ENCODE measurements around the gene RBMXL3. TPM values are rescaled to one million over a fixed set of nuclear protein-coding genes. Genes with fewer than 3 reads are reported as not detected.

Gene RBMXL3
- polyA plus RNA-seq (2013, experiment 1 of 2): not detected
- polyA plus RNA-seq (2013, experiment 2 of 2): not detected

DNA sequence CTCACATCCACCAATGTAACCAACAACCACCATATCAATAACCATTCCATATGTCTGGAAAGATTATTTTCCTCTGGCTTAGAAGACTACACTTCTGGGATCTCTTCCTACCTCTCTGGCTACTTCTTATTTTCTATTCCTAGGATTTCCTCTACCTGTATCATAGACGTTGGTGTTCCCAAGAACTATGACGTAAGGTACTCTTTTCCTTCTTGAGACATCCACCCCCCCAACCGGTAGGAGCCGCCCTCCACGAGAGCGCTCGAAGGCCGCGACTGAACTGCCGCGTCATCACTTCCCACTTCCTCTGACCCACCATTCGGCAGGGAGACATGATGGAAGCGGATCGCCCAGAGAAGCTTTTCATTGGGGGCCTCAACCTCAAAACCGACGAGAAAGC, at the start of gene RBMXL3:
RBMXL3 (plus strand) TSS at position 301 of the 400 bp plus-strand sequence; CDS start at position 333, 32 bp downstream.
- Histone ChIP-seq H3K4me3 (ENCODE audit: extremely low read depth, insufficient read depth, low read length, poor library complexity, severe bottlenecking) (no peak within 1 kb of the TSS), H3K9me3 (ENCODE audit: control insufficient read depth, low read length) (no peaks in the 10 kb centered on the region), H3K27ac (ENCODE audit: low read depth, low read length, severe bottlenecking) (no peak within 1 kb of the TSS), H3K4me1 (ENCODE audit: control insufficient read depth, insufficient read depth, low read length, poor library complexity, severe bottlenecking) (no peaks in the 10 kb centered on the region), H3K36me3 (ENCODE audit: control insufficient read depth, insufficient read depth, low read length) (no peaks in the 10 kb centered on the region)
- WGBS, 2 experiments (ENCODE audit: insufficient coverage in 2 of 2): 99% methylated on average over 12 of the region's 16 CpGs; no CpG with 5 or more reads in 1 of the 2 experiments

DNA sequence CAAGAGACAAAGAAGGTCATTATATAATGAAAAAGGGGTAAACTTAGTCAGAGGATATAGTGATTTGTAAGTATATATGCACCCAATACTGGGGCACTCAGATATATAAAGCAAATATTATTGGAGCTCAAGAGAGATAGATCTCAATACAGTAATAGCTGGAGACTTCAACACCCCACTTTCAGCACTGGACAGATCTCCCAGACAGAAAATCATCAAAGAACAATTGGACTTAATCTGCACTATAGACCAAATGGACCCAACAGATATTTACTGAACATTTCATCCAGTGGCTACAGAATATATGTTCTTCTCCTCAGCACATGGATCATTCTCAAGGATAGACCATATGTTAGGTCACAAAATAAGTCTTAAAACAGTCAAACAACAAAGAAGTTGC, 47.2 kb upstream of the RBMXL3 start:
- H3K36me3 ChIP-seq (ENCODE audit: control insufficient read depth, insufficient read depth, low read length): no peaks in the 10 kb centered on the region
- H3K27ac ChIP-seq (ENCODE audit: low read depth, low read length, severe bottlenecking): no peak overlapping the region
- H3K4me3 ChIP-seq (ENCODE audit: extremely low read depth, insufficient read depth, low read length, poor library complexity, severe bottlenecking): no peak overlapping the region
- no peaks in the 10 kb centered on the region for H3K9me3 ChIP-seq (ENCODE audit: control insufficient read depth, low read length)
- H3K4me1 ChIP-seq (ENCODE audit: control insufficient read depth, insufficient read depth, low read length, poor library complexity, severe bottlenecking): no peaks in the 10 kb centered on the region

- Histone ChIP-seq H3K9me3 (ENCODE audit: control insufficient read depth, low read length) (no peaks in the 10 kb centered on the region), H3K36me3 (ENCODE audit: control insufficient read depth, insufficient read depth, low read length) (no peaks in the 10 kb centered on the region), H3K27ac (ENCODE audit: low read depth, low read length, severe bottlenecking) (no peak overlapping the region), H3K4me1 (ENCODE audit: control insufficient read depth, insufficient read depth, low read length, poor library complexity, severe bottlenecking) (no peaks in the 10 kb centered on the region), H3K4me3 (ENCODE audit: extremely low read depth, insufficient read depth, low read length, poor library complexity, severe bottlenecking) (no peak overlapping the region)
- WGBS, 2 experiments (ENCODE audit: insufficient coverage in 2 of 2): no CpG with 5 or more reads among the region's 1 CpG
These were observed 42.0 kb upstream of the RBMXL3 start for GRCh38 chrX:115147220-115147619.

DNA sequence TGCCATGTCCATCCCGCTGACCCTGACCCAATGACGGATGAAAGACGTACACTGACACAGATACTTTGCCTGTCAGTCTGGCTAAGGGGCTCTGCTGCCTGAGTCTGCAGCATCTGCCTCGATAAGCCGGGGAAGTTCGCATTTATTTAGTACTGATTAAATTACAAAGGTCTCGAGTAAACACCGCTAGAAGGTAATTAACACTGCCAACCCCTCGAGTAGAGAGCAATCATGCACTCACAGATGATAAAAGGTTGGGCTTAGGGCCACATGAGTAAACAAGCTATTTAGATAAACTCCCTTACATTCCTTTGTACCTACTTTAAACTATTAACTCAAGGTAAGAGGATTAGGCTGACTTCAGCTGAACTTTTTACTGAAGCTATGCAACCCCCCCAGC, 16.0 kb upstream of the RBMXL3 start:
- H3K4me1 ChIP-seq (ENCODE audit: control insufficient read depth, insufficient read depth, low read length, poor library complexity, severe bottlenecking): no peaks in the 10 kb centered on the region
- no peaks in the 10 kb centered on the region for H3K9me3 ChIP-seq (ENCODE audit: control insufficient read depth, low read length)
- no peak overlapping the region for H3K27ac ChIP-seq (ENCODE audit: low read depth, low read length, severe bottlenecking)
- H3K36me3 ChIP-seq (ENCODE audit: control insufficient read depth, insufficient read depth, low read length): no peaks in the 10 kb centered on the region
- no CpG with 5 or more reads among the region's 9 CpGs for WGBS, 2 experiments (ENCODE audit: insufficient coverage in 2 of 2)
- H3K4me3 ChIP-seq (ENCODE audit: extremely low read depth, insufficient read depth, low read length, poor library complexity, severe bottlenecking): no peak overlapping the region

GRCh38 chrX:115174548-115174947, 14.7 kb upstream of the RBMXL3 start:
- H3K4me3 ChIP-seq (ENCODE audit: extremely low read depth, insufficient read depth, low read length, poor library complexity, severe bottlenecking): no peak overlapping the region
- H3K9me3 ChIP-seq (ENCODE audit: control insufficient read depth, low read length): no peaks in the 10 kb centered on the region
- H3K4me1 ChIP-seq (ENCODE audit: control insufficient read depth, insufficient read depth, low read length, poor library complexity, severe bottlenecking): no peaks in the 10 kb centered on the region
- no peak overlapping the region for H3K27ac ChIP-seq (ENCODE audit: low read depth, low read length, severe bottlenecking)
- no peaks in the 10 kb centered on the region for H3K36me3 ChIP-seq (ENCODE audit: control insufficient read depth, insufficient read depth, low read length)
- no CpG with 5 or more reads among the region's 3 CpGs for WGBS, 2 experiments (ENCODE audit: insufficient coverage in 2 of 2)

DNA sequence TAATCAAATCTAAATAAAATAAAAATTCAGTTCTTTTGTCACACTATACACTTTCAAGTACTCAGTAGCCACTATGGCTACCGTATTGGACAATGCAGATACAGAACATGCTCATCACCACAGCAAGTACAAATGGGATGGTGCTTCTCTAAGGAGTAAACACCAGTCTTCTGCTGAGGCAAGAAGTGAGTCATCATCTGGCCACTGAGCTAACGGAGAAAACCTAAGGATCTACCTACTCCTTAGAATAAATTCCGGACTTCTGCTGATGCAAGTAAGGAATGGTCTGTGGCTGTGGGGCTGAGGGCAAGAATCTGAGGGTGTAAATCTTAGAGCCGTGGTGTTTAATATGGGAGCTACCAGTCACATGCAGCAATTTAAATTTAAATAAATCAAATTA, 11.3 kb upstream of the RBMXL3 start:
- no peak overlapping the region for H3K4me3 ChIP-seq (ENCODE audit: extremely low read depth, insufficient read depth, low read length, poor library complexity, severe bottlenecking)
- no CpG with 5 or more reads among the region's 4 CpGs for WGBS, 2 experiments (ENCODE audit: insufficient coverage in 2 of 2)
- H3K27ac ChIP-seq (ENCODE audit: low read depth, low read length, severe bottlenecking): no peak overlapping the region
- no peaks in the 10 kb centered on the region for H3K9me3 ChIP-seq (ENCODE audit: control insufficient read depth, low read length)
- H3K36me3 ChIP-seq (ENCODE audit: control insufficient read depth, insufficient read depth, low read length): no peaks in the 10 kb centered on the region
- no peaks in the 10 kb centered on the region for H3K4me1 ChIP-seq (ENCODE audit: control insufficient read depth, insufficient read depth, low read length, poor library complexity, severe bottlenecking)

GRCh38 chrX:115178473-115178872, 10.7 kb upstream of the RBMXL3 start:
- Histone ChIP-seq H3K4me3 (ENCODE audit: extremely low read depth, insufficient read depth, low read length, poor library complexity, severe bottlenecking) (no peak overlapping the region), H3K4me1 (ENCODE audit: control insufficient read depth, insufficient read depth, low read length, poor library complexity, severe bottlenecking) (no peaks in the 10 kb centered on the region), H3K36me3 (ENCODE audit: control insufficient read depth, insufficient read depth, low read length) (no peaks in the 10 kb centered on the region), H3K9me3 (ENCODE audit: control insufficient read depth, low read length) (no peaks in the 10 kb centered on the region), H3K27ac (ENCODE audit: low read depth, low read length, severe bottlenecking) (no peak overlapping the region)
- WGBS, 2 experiments (ENCODE audit: insufficient coverage in 2 of 2): 0% methylated on average over 1 of the region's 1 CpG; no CpG with 5 or more reads in 1 of the 2 experiments

- no peak overlapping the region for H3K27ac ChIP-seq (ENCODE audit: low read depth, low read length, severe bottlenecking)
- WGBS, 2 experiments (ENCODE audit: insufficient coverage in 2 of 2): no CpG with 5 or more reads among the region's 2 CpGs
- H3K4me3 ChIP-seq (ENCODE audit: extremely low read depth, insufficient read depth, low read length, poor library complexity, severe bottlenecking): no peak overlapping the region
These were observed 5.2 kb upstream of the RBMXL3 start for GRCh38 chrX:115183980-115184379.

DNA sequence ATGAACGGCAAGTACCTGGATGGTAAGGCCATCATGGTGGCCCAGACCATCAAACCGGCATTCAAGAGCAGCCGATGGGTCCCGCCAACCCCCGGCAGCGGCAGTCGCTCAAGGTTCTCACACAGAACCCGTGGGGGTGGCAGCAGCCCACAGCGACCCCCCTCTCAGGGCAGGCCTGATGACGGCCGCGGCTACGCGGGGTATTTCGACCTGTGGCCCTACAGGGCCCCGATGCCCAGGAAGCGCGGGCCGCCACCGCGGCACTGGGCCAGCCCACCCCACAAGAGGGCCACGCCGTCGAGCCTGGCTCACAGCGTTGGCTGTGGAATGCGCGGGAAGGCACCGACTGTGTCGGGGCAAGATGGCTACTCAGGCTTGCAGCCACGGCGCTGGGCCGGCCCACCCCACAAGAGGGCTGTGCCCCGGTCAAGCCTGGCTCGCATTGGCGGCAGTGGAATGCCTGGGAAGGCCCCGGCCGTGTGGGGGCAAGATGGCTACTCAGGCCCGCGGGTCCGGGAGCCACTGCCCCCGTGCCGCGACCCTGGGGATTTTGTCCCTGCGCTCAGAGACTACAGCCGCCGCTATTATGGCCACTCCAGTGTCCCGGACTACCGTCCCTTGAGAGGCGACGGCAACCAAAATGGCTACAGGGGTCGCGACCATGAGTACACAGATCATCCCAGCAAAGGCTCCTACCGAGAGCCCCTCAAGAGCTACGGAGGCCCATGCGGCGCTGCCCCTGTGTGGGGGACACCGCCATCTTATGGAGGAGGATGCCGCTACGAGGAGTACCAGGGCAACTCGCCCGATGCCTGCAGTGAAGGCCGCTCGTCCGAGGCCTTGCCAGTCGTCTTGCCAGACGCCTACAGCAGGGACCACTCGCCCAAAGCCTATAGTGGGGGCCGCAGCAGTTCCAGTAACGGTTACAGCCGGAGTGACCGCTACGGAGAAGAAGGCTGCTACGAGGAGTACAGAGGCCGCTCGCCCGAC, 731 bp downstream of the RBMXL3 start:
- WGBS, 2 experiments (ENCODE audit: insufficient coverage in 2 of 2): 91 to 97% methylated on average over 24 to 46 of the region's 76 CpGs

More at GRCh38 chrX:115183980-115184379, 5.2 kb upstream of the RBMXL3 start:
- Histone ChIP-seq H3K9me3 (ENCODE audit: control insufficient read depth, low read length) (no peaks in the 10 kb centered on the region), H3K4me1 (ENCODE audit: control insufficient read depth, insufficient read depth, low read length, poor library complexity, severe bottlenecking) (no peaks in the 10 kb centered on the region), H3K36me3 (ENCODE audit: control insufficient read depth, insufficient read depth, low read length) (no peaks in the 10 kb centered on the region)

GRCh38 chrX:115190636-115191489, 1.7 kb downstream of the RBMXL3 start:
- Histone ChIP-seq H3K4me1 (ENCODE audit: control insufficient read depth, insufficient read depth, low read length, poor library complexity, severe bottlenecking) (no peaks in the 10 kb centered on the region), H3K4me3 (ENCODE audit: extremely low read depth, insufficient read depth, low read length, poor library complexity, severe bottlenecking) (no peak overlapping the region), H3K9me3 (ENCODE audit: control insufficient read depth, low read length) (no peaks in the 10 kb centered on the region), H3K27ac (ENCODE audit: low read depth, low read length, severe bottlenecking) (no peak overlapping the region), H3K36me3 (ENCODE audit: control insufficient read depth, insufficient read depth, low read length) (no peaks in the 10 kb centered on the region)
- WGBS, 2 experiments (ENCODE audit: insufficient coverage in 2 of 2): 94 to 98% methylated on average over 22 to 45 of the region's 64 CpGs

More for the DNA sequence above, 731 bp downstream of the RBMXL3 start:
- no peaks in the 10 kb centered on the region for H3K36me3 ChIP-seq (ENCODE audit: control insufficient read depth, insufficient read depth, low read length)
- H3K4me1 ChIP-seq (ENCODE audit: control insufficient read depth, insufficient read depth, low read length, poor library complexity, severe bottlenecking): no peaks in the 10 kb centered on the region
- H3K27ac ChIP-seq (ENCODE audit: low read depth, low read length, severe bottlenecking): no peak overlapping the region
- no peak overlapping the region for H3K4me3 ChIP-seq (ENCODE audit: extremely low read depth, insufficient read depth, low read length, poor library complexity, severe bottlenecking)
- no peaks in the 10 kb centered on the region for H3K9me3 ChIP-seq (ENCODE audit: control insufficient read depth, low read length)
